ENCODE measurements around the gene ANO2.
"Not testable (repeated sequence)": the region's sequence is repeated elsewhere in the genome, so short reads cannot be mapped to it uniquely, and the experiment has no call there.

Gene ANO2

DNA sequence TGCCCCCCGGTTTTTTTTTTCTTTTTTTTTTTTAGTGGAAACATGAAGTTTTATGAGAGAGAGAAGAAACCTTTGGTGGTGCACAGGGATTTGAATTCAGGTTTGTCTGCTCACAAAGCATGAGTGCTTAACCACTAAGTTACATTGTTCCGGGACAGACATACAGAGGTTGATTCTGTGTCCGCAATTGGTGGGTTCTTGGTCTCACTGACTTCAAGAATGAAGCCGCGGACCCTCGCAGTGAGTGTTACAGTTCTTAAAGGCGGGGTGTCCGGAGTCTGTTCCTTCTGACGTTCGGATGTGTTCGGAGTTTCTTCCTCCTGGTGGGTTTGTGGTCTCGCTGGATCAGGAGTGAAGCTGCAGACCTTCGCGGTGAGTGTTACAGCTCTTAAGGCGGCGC is 57.2 kb downstream of the ANO2 start:
- DNase-seq (ENCODE audit: low read depth in 3 of 3), result not testable (repeated sequence)

DNA sequence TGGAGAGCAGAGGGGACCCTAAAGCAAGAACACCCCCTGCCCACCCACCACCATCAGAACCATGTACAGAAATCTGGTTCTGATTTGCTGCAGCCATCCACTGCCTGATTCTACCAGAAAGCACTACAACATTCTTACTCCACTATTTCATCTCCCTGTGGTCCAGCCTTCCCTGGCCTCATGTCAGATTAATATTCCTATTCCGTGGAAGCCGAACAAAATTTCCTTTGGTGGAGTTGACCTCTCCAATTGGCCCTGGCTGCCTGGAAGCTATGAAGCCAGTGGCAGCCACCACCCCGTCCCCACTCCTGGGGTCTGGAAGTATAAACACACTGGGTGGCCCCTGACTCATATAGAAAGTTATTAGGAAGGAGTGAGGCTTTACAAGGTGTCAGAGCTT is 60.2 kb downstream of the ANO2 start:
- DNase-seq (ENCODE audit: low read depth in 3 of 3), result no peak

DNA sequence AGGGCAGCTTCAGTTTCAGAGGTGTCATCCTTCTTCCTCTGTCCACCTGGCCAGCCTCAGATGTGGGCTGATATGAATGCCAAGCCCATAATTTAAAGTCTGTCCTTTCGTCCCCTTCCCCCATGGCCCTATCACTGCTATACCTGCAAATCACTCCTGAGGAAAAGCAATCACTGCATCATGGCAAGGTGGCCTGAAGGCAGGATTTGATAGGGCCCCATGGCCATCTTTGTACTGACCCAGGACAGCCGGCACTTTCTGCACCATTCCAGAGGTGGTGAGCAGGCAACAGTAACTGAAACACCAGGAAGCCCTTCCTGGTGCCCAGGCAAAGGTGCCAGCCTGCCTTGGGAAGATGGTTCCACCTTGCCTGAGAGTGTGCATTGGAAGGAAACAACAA is 60.8 kb downstream of the ANO2 start:
- no peak for DNase-seq (ENCODE audit: low read depth in 3 of 3)

DNA sequence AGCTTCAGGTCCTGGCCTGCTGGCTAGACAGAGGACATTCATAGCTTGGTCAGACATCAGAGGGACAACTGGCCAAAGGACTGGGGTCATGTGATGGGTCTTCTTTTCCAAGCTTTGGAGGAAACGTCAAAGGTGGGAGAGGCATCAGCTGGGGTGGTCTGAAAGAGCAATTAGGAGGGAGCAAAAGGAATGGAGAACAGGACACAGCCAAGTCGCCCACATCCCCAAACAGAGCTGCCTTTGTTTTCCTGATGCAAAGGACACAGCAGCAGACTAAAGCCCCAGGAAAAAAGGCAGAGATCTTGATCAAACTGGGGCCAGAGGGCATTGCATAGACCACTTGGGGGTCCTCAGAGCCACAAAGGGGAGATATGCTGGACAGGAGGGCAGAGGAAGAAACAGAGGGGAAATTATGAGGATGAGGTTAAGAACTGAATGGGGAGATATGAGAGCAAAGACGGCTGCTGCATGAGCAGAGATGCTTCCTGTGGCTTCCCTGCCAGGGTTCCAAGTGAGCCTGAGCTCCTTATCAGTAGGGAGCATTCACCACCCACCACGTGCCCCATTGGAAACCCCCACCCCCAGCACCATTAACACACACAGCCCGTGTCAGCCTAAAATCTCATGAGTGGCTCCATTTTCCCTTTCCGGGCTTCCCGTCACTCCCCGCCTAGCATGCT is 62.4 kb downstream of the ANO2 start:
- no peak for DNase-seq (ENCODE audit: low read depth in 3 of 3)

DNA sequence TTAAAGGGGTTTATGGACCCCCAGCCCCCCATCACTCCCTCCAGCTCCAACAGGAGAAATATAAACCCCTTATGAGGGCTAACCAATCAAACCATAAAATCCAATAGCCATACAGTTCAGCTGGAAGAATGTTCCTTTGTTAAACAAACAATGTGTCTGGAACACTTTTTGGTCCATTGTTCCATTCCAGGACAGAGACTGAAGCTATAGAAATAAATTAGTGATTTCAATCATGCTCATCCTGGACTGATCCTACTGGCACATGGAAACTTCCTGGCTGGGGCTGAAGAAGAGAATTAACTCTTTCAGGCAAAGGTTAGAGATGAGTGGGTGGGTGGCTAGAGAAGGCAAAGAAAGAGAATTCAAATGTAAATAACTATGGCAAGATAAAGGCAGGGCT is 63.4 kb downstream of the ANO2 start:
- DNase-seq (ENCODE audit: low read depth in 3 of 3), result no peak

DNA sequence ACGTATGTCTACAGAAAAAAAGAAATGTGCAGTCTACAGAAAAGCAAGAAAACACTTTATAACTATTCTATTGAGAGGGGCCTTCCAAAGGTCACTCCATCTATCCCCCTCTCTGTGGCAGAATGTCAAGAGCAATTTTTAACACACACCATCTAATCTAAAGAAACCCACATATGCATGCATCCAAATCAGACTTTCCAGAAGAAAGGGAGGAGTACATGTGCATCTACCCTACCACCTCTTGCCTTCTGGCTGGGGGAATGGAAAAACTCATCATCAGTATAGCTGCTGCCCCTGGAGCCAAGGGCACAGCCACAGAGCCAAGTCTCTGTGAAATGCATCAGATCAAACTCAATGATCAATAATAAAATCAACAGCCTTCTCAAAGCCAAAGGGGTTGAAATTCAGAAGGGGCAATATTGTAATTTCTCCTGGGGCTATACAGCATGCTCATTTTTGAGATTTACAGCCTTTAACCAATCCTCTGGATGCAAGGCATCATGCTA is 63.9 kb downstream of the ANO2 start:
- no peak for DNase-seq (ENCODE audit: low read depth in 3 of 3)

DNA sequence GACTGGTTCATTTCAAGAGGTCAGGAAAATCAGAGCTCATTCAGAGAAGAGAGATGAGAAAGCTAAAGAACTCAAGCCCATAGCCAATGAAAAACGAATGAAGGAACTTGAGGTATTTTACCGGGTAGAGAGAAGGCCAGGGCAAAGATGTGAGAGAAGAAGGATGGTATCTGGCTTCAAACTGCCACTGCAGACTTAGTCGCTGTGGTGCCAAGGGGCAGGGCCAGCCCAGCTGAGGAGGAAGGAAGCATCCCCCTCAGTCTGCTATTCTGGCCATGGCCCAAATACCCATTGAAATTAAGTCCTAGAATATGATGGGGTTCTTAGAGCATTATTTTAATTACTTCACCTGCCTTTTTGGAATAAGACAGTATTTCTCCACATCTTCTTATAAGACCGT is 69.2 kb downstream of the ANO2 start:
- DNase-seq (ENCODE audit: low read depth in 3 of 3), result no peak

DNA sequence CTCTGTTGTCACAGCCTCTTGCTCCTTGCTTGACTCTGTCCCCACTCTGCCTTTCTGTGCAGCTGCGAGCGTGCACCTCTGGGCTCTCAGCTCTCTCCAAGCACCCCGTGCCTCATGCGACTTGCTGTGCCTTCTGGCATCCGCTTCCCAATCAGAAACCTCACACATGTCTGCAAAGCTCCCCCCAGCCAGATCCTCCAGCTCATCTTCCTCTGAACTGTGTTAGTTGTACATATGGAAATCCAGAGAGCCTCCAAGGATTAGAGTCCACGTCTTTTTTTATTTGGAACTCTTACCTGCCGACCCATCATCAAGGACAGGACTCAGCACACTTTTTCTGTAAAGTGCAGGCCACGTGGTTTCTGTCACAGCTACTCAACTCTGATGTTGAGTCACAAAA is 70.5 kb downstream of the ANO2 start:
- no peak for DNase-seq (ENCODE audit: low read depth in 3 of 3)

DNA sequence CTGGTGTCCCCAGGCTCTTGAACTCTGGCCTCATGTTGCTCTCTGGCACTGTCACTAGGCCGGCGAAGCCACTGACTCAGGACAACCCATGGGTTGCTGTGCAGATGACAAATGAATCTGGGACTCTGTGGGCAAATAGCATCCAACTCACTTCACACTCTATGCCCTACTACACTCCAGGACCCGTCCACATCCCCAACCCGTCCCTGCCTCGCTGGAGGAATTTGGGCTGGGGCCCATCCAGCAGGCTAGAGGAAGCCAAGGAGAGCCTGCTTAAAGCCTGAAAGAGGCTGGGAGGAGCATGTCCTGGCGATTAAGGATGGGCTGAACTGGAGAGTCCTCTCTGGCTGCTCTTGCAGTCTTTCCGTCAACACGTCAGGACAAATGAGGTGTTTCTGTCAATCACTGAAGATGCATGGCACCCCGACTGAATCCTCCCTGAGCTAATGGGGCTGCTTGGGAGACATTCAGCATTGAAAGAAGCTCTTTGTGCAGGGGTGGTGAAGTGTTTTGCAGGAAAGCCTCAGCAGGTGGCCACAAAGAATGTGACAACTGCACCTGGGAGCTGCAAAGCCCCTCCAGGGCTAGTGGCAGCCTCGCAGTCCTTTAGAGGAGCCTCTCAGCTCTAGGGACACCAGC is 71.7 kb downstream of the ANO2 start:
- DNase-seq (ENCODE audit: low read depth in 3 of 3), result no peak

DNA sequence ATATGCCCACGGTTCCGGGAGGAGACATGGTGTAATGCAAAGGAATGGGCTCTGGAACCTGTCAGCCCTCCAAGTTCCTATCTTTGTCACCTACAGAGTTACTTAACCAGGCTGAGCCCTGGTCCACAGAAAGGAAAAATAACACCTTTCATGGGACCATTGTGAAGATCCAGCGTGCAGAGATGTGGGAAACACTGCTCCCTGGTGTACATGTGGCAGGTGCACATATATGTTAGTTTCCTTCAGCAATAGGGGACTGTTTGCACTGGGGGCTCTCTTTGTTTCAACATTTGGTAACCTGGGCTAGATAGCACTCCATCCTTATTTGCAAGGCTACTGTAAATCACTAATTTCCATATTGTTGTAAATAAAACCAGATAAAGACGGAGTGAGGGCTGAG is 72.3 kb downstream of the ANO2 start:
- DNase-seq (ENCODE audit: low read depth in 3 of 3), result no peak

DNA sequence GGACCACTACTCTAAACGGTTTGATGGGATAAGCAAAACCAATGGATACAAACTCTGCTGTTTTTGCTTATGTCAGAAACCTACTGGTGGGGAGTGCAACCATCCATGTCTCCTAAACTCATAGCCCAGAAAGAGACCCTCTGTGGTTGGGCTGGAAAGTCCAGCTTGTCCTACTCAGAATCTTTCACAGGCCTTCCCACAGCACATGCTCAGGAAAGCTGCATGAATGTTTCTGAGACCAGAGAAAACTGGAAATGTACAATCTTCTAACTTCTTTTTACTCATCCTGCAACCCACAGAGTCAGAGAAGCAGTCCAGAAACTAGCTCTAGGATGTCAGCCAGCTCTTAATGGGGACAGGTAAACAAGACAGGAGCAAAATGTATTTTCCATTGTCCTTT is 73.3 kb downstream of the ANO2 start:
- DNase-seq (ENCODE audit: low read depth in 3 of 3), result no peak

DNA sequence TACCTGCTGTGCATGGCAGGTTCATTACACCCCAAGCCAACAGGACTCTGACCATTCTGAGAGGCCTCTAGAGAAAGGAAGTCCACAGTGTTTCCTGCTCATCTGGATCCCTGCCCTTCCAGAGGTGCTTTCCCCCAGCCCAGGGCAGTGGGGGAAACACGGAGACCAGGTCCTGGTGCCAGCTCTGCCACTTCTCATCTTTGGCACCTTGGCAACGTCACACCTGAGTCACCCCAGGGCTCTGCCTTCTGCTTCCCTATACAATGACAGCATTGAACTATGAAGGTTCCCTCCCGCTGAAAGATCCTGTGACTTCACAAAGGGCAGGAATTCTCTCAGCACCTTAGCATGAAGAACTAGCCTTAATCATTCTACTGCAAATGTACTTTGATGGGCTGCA is 74.9 kb downstream of the ANO2 start:
- DNase-seq (ENCODE audit: low read depth in 3 of 3), result no peak

DNA sequence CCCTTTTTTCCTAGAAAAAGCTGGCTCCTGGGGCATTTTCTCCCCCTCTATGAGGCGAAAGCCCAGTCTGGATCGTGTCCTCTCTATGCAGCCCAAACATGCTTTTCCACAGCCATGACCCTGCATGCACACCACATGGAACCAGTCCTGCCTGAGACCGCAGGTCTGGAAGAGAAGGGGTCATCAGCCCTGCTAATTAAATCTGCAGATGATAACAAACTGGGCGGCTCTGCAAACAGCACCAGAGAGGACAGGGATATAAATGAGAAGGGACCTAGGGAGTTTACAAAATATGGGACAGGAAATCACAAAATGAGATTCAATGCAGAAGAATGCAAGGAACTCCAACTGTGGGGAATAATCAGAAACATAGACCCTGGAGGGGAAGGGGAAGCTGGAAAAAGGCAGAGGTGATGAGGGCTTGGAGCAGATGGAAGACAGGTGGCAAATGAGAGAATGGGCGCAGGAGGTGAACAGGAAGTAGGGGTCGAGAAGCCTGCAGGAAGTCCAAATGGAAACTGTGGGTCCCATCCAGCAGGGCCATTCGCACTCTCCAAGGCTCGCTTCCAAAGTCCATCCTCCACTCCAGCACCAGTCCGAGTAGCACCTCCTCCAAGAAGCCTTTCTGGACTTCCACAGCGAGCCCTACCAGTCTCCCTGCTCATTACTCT is 76.3 kb downstream of the ANO2 start:
- DNase-seq (ENCODE audit: low read depth in 3 of 3), result no peak

DNA sequence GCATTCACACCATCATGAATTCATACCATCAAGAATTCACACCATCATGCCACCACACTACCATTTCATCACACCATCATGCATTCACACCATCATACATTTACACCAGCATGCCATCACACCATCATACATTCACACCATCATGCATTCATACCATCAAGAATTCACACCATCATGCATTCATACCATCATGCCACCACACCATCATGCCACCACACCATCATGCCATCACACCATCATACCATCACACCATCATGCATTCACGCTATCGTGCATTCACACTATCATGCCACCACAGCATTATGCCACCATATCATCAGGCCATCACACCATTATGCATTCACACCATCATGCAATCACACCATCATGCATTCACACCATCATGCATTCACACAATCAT is 79.7 kb downstream of the ANO2 start:
- no peak for DNase-seq (ENCODE audit: low read depth in 3 of 3)

DNA sequence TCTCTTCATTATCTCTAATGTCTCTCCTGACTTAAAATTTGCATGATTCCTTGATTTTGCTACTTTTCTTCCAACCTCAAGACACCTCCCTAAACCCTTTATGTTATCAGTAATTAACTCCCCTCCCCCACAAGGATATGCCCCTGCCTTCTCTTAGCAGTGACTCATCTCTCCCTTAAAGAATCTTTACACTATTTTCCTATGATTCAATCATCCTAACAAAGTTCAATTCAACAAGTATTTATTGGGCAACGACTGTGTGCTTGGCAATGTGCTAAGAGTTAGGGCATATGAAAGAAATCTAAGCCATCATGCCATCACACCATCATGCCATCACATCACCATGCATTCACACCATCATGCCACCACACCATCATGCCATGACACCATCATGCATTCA is 80.1 kb downstream of the ANO2 start:
- no peak for DNase-seq (ENCODE audit: low read depth in 3 of 3)

DNA sequence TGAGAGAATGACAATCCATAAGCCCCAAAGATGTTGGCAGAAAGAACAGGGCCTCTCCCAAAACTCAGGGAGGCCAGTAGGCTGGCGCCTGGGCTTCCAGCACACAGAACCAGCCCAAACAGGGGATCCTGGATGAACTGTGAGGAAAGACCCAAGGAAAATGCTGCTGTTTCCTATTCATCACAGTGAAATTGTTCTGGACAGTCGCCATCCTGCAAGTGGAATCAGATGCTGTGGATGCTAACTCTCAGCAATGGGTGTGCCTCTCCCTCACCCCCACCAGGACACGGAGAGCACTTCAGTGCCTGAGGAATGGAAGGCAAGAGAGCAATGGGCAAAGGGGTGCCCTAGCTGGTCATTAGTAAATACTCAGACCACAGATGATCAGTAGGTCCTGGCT is 80.8 kb downstream of the ANO2 start:
- DNase-seq (ENCODE audit: low read depth in 3 of 3), result no peak

DNA sequence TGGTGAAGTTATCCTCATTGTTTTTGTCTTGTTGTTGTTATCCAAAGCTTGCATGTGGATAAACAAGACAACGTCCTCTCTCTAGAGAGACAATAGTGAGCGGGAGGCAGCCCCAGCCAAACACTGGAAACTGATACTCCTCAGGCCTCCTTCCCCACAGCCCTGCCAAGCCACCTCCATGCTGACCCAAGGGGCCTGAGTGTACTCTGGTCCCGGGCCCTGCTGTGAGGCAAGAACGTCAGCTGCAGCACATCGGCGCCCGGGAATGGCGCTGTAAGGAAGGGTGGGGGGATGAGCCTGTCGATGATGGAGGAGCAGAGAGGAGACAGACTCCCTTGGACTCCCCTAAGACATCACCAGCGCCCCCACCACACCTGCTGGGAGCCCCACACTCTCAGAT is 83.6 kb downstream of the ANO2 start:
- DNase-seq (ENCODE audit: low read depth in 3 of 3), result no peak

DNA sequence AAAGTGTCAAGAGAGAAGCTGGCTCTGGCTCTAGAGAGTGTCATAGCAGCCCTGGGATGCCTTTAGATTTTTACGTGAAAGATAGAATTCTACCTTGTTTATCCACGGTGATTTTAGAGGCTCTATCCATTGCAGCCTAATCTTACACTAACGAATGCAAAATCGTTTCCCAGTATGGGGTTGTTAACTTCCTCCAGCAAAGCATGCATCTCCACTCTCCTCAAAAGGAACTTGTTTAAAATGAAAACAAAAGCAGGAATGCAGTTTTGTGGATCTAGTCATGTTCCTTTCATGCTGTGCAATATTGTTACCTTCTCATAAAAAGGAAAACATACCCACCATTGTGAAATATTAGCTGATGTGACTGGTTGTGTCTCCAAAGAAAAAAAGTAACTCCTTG is 88.4 kb downstream of the ANO2 start:
- DNase-seq (ENCODE audit: low read depth in 3 of 3), result no peak

DNA sequence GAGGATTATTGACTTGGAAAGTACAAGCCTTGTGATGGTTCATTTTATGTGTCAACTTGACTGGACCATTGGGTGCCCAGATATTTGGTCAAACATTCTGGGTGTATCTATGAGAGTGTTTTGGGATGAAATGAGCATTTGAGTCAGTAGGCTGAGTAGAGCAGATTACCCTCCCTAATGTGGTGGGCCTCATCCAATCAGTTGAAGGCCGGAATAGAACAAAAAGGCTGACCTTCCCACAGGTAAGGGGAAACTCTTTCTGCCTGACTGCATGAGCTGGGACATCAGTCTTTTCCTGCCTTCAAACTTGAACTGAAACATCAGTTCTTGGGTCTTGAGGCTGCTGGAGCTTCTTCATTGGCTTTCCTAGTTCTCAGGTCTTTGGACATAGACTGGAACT is 98.1 kb downstream of the ANO2 start:
- DNase-seq (ENCODE audit: low read depth in 3 of 3), result no peak

DNA sequence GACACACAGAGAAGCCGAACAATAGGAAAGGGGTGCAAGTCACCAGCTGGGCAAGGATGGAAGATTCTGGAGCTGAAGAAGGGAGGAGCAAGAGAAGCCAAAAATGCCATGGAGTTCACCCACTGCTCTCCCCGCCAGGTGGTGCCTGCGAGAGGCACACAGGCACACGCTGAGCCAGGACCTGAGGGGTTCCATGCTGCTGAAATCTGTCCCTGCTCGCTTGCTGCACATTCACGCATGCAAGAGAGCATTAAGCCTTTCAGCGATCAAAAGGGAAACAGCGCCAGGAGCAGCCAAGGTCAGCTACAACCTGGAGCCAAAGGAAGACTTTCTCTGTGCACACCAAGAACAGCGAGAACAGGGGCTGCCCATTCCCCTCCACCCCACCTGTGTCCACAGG is 104.1 kb downstream of the ANO2 start:
- no peak for DNase-seq (ENCODE audit: low read depth in 3 of 3)

DNA sequence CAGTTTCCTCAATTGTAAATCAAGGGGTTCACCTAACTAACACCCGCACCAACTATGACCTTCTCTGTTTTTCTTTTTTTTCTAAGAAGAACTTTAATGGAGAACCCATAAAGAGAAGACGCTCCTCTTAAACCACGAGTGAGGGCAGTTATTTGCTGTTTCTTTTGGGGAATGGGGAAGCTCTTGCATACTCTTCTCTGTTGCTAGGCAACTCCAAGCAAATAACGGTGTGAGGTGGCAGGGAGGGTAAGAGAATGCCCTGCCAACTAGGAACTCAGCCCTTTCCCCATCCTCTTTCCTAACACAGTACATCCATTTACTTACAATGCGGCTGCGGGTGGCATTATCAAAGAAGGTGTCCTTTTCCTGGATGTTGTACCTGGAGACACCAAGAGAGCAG is 114.9 kb downstream of the ANO2 start:
- no peak for DNase-seq (ENCODE audit: low read depth in 3 of 3)

DNA sequence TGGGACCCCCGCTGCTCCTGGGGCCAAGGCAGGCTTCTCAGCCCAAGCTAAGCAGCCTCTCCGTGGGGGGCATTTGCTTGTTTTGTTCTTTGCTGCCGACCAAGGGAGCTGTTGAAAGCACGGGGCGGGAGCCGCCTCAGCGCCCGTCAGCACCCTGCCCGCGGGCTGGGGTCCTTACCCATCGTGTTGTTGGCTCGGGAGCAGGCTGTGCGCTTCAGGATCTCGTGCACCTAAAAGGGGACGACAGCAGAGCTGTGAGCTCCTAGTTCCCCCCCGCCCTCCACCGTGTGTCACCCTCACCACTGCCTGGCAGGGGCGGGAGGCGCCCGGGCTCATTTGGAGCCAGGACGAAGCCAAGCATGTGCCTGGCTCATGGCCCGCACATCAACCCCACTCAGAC is 117.5 kb downstream of the ANO2 start:
- DNase-seq (ENCODE audit: low read depth in 3 of 3), result no peak

DNA sequence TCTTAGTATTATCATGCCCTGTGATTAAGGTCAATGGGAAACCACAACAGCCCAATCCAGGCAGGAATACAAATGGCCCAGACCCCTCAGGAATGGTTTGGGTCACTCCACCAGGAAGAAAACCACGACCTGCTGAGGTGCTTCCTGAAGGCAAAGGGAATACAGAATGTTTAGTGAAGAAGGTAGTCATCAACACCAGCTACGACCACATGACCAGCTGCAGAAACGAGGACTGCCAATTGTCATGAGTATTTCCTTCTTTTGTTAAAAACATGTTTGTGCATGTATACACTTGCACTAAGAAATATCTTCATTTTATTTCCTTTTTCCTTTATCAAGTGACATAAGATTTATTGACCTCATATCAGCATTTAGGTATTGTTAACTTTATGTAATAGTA is 119.3 kb downstream of the ANO2 start:
- not testable (repeated sequence) for DNase-seq (ENCODE audit: low read depth in 3 of 3)

Data from stimulated activated CD4-positive, alpha-beta T cell treated with anti-CD3 and anti-CD28 coated beads, TNF-alpha, amount 100 ng/mL, for 4 hours (primary cell).